GM18909 (cell line): ENCODE measurements around the gene APBB1IP.
A peak's percentile ranks its signal among the peaks of the same experiment; 100 is the strongest.
"Not testable (repeated sequence)": the region's sequence is repeated elsewhere in the genome, so short reads cannot be mapped to it uniquely, and the experiment has no call there.

ENCODE experiments used
- ATAC-seq: cut with Tn5 transposase; IDR thresholded peaks from one replicate; pipeline ENCODE4 v1.9.1; 2021; ENCODE audit warnings: mild to moderate bottlenecking; ENCODE audit not compliant: unreplicated experiment, poor library complexity

Gene APBB1IP

GRCh38 chr10:26437637-26438461 lies at the start of gene APBB1IP:
Gene APBB1IP, plus strand, starts transcription at chr10:26438341. Its CDS starts 53,986 bp downstream, at chr10:26492327.
- peak; percentile 74 for ATAC-seq

GRCh38 chr10:26389533-26389932 lies 48.6 kb upstream of the APBB1IP start:
- ATAC-seq = no peak

- ATAC-seq = no peak
These were observed 46.1 kb upstream of the APBB1IP start for GRCh38 chr10:26391701-26392695.

GRCh38 chr10:26398353-26398752 lies 39.8 kb upstream of the APBB1IP start:
- ATAC-seq = not testable (repeated sequence)

GRCh38 chr10:26407406-26407969 lies 30.7 kb upstream of the APBB1IP start:
- ATAC-seq = no peak

GRCh38 chr10:26408858-26409494 lies 29.2 kb upstream of the APBB1IP start:
- ATAC-seq = no peak

- no peak for ATAC-seq
These were observed 27.8 kb upstream of the APBB1IP start for GRCh38 chr10:26410356-26410755.

- ATAC-seq = no peak
These were observed 25.2 kb upstream of the APBB1IP start for GRCh38 chr10:26412932-26413331.

- ATAC-seq = no peak
These were observed 24.8 kb upstream of the APBB1IP start for GRCh38 chr10:26413375-26413774.

- ATAC-seq = no peak
These were observed 21.0 kb upstream of the APBB1IP start for GRCh38 chr10:26417136-26417535.

GRCh38 chr10:26422977-26423376 lies 15.2 kb upstream of the APBB1IP start:
- no peak for ATAC-seq

- no peak for ATAC-seq
These were observed 14.4 kb upstream of the APBB1IP start for GRCh38 chr10:26423722-26424121.

- ATAC-seq = peak; percentile 90
These were observed 7.4 kb upstream of the APBB1IP start for GRCh38 chr10:26430641-26431163.

GRCh38 chr10:26432938-26433337 lies 5.2 kb upstream of the APBB1IP start:
- no peak for ATAC-seq

- ATAC-seq = no peak
These were observed 2.3 kb upstream of the APBB1IP start for GRCh38 chr10:26435852-26436251.

- no peak for ATAC-seq
These were observed 1.3 kb upstream of the APBB1IP start for GRCh38 chr10:26436848-26437247.

- peak; percentile 60 for ATAC-seq
These were observed 597 bp downstream of the APBB1IP start for GRCh38 chr10:26438534-26439341.

- ATAC-seq = no peak
These were observed 1.4 kb downstream of the APBB1IP start for GRCh38 chr10:26439406-26440087.

GRCh38 chr10:26440088-26440470 lies 1.9 kb downstream of the APBB1IP start:
- no peak for ATAC-seq
